Measurements from ENCODE around the gene COTL1. TPM values are rescaled to one million over a fixed set of nuclear protein-coding genes. Genes with fewer than 3 reads are reported as not detected.

COTL1 gene, protein sequence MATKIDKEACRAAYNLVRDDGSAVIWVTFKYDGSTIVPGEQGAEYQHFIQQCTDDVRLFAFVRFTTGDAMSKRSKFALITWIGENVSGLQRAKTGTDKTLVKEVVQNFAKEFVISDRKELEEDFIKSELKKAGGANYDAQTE
- total RNA-seq: 10 to 100 TPM in 2 of 4 donors, 1 to 10 TPM in 2; 7.9 to 12.9 (median 10.3) TPM

DNA sequence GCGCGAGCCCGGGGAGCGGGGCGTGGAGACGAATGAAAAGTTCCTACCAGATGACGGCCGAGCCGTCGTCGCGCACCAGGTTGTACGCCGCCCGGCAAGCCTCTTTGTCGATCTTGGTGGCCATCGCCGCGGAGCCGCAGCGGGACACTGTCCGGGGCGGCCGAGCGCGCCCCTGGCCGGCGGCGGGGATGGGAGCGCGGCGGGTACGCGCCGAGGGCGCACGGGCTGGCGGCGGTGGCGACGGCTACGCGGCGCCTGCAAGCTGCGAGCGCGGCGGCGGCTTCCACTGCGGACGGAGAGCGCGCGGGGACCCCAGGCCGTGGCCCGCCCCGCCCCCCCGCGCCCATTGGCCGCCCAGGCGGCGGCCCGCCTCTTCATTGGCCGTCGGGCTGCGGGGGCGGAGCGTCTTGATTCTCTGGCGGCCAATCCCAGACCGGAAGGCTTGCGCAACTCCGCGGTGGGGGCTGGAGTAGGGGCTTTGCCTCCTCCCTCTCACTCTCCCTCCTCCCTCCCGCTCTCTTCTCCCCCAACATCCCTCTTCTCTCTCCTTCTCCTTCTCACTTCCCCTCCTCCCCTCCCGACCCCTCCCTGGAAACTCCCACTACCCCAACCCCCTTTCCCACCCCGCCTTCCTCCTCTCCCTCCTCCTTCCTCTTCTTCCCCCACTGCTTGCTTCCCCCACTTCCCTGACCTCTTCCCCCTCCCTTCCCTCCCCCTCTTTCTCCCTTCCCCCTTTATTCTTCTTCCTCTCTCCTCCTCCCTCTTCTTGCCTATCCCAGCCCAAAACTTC is at the start of gene COTL1:
TSS of gene COTL1 (minus strand) at position 288 of the 790 bp plus-strand sequence. CDS start at position 124, 164 bp downstream.
- Histone ChIP-seq H3K9me3 (no peaks in the 10 kb centered on the region), H3K36me3 (no peaks in the 10 kb centered on the region), H3K27ac (peak within 1 kb of the TSS; percentile 63), H3K27me3 (no peaks in the 10 kb centered on the region), H3K4me1 (peaks cover 43% of the 10 kb centered on the region), H3K4me3 (peak within 1 kb of the TSS; percentile 72)
- under 1% methylated on average over 16 of the region's 76 CpGs for WGBS
- TF ChIP-seq POLR2A (IDR thresholded peaks at IDR 0.05) (peak in 1 of 2 donors; percentile 88), EP300 (IDR thresholded peaks at IDR 0.05) (no peak), POLR2AphosphoS5 (IDR thresholded peaks at IDR 0.05) (peak in 1 of 3 donors; percentile 16)
- TF ChIP-seq, protein P1, sequence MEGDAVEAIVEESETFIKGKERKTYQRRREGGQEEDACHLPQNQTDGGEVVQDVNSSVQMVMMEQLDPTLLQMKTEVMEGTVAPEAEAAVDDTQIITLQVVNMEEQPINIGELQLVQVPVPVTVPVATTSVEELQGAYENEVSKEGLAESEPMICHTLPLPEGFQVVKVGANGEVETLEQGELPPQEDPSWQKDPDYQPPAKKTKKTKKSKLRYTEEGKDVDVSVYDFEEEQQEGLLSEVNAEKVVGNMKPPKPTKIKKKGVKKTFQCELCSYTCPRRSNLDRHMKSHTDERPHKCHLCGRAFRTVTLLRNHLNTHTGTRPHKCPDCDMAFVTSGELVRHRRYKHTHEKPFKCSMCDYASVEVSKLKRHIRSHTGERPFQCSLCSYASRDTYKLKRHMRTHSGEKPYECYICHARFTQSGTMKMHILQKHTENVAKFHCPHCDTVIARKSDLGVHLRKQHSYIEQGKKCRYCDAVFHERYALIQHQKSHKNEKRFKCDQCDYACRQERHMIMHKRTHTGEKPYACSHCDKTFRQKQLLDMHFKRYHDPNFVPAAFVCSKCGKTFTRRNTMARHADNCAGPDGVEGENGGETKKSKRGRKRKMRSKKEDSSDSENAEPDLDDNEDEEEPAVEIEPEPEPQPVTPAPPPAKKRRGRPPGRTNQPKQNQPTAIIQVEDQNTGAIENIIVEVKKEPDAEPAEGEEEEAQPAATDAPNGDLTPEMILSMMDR (IDR thresholded peaks at IDR 0.05): no peak
- DNase-seq (ENCODE audit: low spot score in 2 of 2): peak; percentile 97 to 98

DNA sequence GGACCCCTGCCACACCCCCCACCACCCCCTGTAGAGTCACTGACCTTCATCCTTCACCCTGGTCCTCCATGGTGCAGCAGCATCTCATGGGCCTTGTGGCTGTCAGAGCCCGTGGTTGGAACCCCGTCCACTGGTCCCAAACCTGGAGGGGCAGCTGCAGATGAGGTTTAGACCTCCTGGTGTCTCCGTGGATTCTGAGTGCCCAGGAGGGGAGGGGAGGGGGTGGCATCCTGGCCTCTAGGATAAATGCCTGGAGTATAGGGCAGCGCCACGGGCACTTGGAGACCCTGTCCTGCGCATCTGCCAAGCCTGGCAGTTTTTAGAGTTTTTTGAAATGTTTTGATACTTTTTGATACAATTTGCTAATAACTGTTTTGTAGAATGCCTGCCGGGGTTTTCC is 48.0 kb upstream of the COTL1 start:
- H3K4me1 ChIP-seq: no peaks in the 10 kb centered on the region
- no peak overlapping the region for H3K27ac ChIP-seq
- 80% methylated on average over 5 of the region's 7 CpGs for WGBS
- DNase-seq (ENCODE audit: low spot score in 2 of 2): no peak
- H3K36me3 ChIP-seq: peaks cover 57% of the 10 kb centered on the region
- no peaks in the 10 kb centered on the region for H3K27me3 ChIP-seq
- no peak for TF ChIP-seq POLR2A (IDR thresholded peaks at IDR 0.05)
- TF ChIP-seq, protein P1 (IDR thresholded peaks at IDR 0.05): no peak
- no peak for TF ChIP-seq EP300 (IDR thresholded peaks at IDR 0.05)
- no peak for TF ChIP-seq POLR2AphosphoS5 (IDR thresholded peaks at IDR 0.05)
- no peaks in the 10 kb centered on the region for H3K9me3 ChIP-seq
- no peak overlapping the region for H3K4me3 ChIP-seq

DNA sequence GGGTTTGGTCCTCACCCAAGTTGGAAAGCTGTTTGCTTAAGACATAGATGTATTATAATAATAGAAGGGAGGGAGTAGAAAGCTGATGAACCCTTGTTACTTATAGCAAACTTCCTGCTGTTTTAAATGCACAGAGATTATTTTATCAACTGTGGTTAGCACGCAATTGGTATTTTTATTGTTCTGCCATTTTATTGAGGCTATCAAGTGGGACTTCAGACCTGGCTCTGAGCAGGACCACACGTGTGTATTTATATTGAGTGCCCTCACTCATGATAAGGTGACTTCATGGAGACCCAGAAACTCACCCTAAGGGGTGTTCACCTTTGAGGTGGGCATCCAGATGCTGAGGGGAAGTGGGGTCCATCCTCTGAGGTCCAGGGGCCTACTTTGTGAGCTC is 47.5 kb upstream of the COTL1 start:
- DNase-seq (ENCODE audit: low spot score in 2 of 2): no peak
- Histone ChIP-seq H3K9me3 (no peaks in the 10 kb centered on the region), H3K4me1 (no peaks in the 10 kb centered on the region), H3K36me3 (peaks cover 62% of the 10 kb centered on the region), H3K27ac (no peak overlapping the region), H3K27me3 (no peaks in the 10 kb centered on the region), H3K4me3 (no peak overlapping the region)
- TF ChIP-seq POLR2AphosphoS5 (IDR thresholded peaks at IDR 0.05) (no peak), POLR2A (IDR thresholded peaks at IDR 0.05) (no peak), EP300 (IDR thresholded peaks at IDR 0.05) (no peak)
- TF ChIP-seq, protein P1 (IDR thresholded peaks at IDR 0.05): no peak
- 76% methylated on average over 2 of the region's 2 CpGs for WGBS

DNA sequence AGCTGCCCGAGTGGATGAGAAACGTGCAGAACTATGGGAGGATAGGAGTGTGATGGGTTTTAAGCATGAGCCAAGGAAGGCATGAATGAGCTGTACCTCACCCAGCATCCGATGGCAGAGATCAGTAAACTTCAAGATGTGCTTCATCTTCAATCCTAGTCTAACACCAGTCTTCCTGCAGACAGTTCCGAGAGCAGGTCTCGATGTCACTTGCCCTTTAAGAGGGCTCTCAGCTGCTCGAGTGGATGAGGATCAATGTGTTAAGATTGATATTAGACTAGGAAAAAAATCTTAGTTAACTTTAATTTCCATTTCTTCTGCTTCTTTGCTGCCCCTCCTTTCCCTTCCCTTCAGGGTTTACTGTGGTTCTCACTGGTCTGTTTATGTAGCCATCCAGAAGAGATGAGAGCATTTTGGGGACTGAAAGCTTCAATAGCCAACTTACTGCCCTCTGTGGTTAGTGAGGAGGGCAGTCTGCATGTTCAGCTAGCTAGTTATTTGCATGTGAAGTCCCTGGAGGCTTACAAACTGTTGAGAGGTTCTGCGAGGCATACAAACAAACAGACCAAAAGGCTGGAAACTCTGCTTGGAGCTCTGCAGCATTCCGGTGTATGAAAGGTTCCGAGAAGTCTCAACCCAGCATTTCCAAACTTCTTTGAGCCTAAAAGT is 45.7 kb upstream of the COTL1 start:
- no peak overlapping the region for H3K4me3 ChIP-seq

More for the DNA sequence above, 45.7 kb upstream of the COTL1 start:
- 79% methylated on average over 9 of the region's 9 CpGs for WGBS
- no peak overlapping the region for H3K27ac ChIP-seq
- H3K9me3 ChIP-seq: no peaks in the 10 kb centered on the region
- no peaks in the 10 kb centered on the region for H3K4me1 ChIP-seq
- no peak for DNase-seq (ENCODE audit: low spot score in 2 of 2)
- H3K27me3 ChIP-seq: no peaks in the 10 kb centered on the region
- TF ChIP-seq EP300 (IDR thresholded peaks at IDR 0.05) (no peak), POLR2A (IDR thresholded peaks at IDR 0.05) (no peak), POLR2AphosphoS5 (IDR thresholded peaks at IDR 0.05) (no peak)
- TF ChIP-seq, protein P1 (IDR thresholded peaks at IDR 0.05): no peak
- peaks cover 79% of the 10 kb centered on the region for H3K36me3 ChIP-seq
